ENCODE measurements around the gene ATP11A.

The ATP11A gene

GRCh38 chr13:112655913-112656312 lies 33.9 kb upstream of the ATP11A start:
- TF ChIP-seq CTCF (IDR thresholded peaks at IDR 0.05; ENCODE audit: low read depth, low read length, missing control alignments) = no peak
- DNase-seq (ENCODE audit: low read depth) = no peak
- H3K4me3 ChIP-seq (ENCODE audit: low read depth, low read length) = no peak overlapping the region

- DNase-seq (ENCODE audit: low read depth) = no peak
- no peak overlapping the region for H3K4me3 ChIP-seq (ENCODE audit: low read depth, low read length)
- no peak for TF ChIP-seq CTCF (IDR thresholded peaks at IDR 0.05; ENCODE audit: low read depth, low read length, missing control alignments)
Observed at GRCh38 chr13:112657850-112658445, 31.9 kb upstream of the ATP11A start.

- H3K4me3 ChIP-seq (ENCODE audit: low read depth, low read length) = no peak overlapping the region
- DNase-seq (ENCODE audit: low read depth) = no peak
- TF ChIP-seq CTCF (IDR thresholded peaks at IDR 0.05; ENCODE audit: low read depth, low read length, missing control alignments) = no peak
Observed at GRCh38 chr13:112658808-112659207, 31.0 kb upstream of the ATP11A start.

GRCh38 chr13:112661291-112661690 lies 28.5 kb upstream of the ATP11A start:
- H3K4me3 ChIP-seq (ENCODE audit: low read depth, low read length) = no peak overlapping the region
- no peak for DNase-seq (ENCODE audit: low read depth)
- no peak for TF ChIP-seq CTCF (IDR thresholded peaks at IDR 0.05; ENCODE audit: low read depth, low read length, missing control alignments)

- no peak for DNase-seq (ENCODE audit: low read depth)
- TF ChIP-seq CTCF (IDR thresholded peaks at IDR 0.05; ENCODE audit: low read depth, low read length, missing control alignments) = no peak
- no peak overlapping the region for H3K4me3 ChIP-seq (ENCODE audit: low read depth, low read length)
Observed at GRCh38 chr13:112664501-112665203, 25.2 kb upstream of the ATP11A start.

GRCh38 chr13:112668924-112669323 lies 20.9 kb upstream of the ATP11A start:
- TF ChIP-seq CTCF (IDR thresholded peaks at IDR 0.05; ENCODE audit: low read depth, low read length, missing control alignments) = no peak
- H3K4me3 ChIP-seq (ENCODE audit: low read depth, low read length) = no peak overlapping the region
- DNase-seq (ENCODE audit: low read depth) = no peak
